ENCODE results near the gene MARK3.
"Not testable (repeated sequence)": the region's sequence is repeated elsewhere in the genome, so short reads cannot be mapped to it uniquely, and the experiment has no call there.

MARK3 gene

DNA sequence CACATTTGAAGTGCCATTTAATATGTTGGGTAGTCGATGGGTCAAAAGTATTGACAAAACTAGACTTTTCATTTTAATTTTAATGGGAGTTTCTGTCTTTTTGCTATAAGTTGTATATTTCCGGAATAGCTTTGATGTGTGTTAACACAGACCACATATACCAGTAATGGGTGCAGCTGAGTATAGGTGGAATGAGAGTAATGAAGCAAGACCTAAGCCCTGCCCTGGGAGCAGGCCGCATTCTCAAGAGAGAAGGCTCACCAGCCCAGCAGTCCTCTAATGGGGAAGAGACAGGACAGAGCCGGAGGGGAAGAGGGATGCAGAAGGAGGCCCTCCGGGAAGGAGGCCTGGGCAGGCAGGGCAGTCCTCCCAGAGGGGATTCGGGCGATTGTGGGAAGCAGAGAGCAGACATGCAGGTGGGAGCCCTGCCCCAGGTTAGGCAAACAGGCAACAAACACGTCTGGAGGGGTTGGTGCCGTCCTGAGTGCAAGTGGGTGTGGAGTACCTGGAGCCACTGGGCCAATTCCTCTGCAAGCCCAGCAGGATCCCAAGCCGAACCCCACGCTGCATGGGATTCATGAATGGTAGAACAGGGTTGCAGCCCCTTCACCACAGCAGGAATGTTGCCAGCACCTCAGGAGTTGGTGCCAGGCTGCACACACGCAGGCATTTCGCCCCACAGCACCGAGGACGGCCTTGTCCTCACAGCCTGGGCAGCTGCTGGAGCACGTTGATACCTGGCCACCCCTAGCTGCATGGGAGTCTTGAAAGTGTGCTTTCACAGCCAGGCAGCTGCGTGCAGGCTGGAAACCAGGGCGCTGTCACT, 129.6 kb downstream of the MARK3 start:
- DNase-seq (ENCODE audit: low spot score) = no peak

DNA sequence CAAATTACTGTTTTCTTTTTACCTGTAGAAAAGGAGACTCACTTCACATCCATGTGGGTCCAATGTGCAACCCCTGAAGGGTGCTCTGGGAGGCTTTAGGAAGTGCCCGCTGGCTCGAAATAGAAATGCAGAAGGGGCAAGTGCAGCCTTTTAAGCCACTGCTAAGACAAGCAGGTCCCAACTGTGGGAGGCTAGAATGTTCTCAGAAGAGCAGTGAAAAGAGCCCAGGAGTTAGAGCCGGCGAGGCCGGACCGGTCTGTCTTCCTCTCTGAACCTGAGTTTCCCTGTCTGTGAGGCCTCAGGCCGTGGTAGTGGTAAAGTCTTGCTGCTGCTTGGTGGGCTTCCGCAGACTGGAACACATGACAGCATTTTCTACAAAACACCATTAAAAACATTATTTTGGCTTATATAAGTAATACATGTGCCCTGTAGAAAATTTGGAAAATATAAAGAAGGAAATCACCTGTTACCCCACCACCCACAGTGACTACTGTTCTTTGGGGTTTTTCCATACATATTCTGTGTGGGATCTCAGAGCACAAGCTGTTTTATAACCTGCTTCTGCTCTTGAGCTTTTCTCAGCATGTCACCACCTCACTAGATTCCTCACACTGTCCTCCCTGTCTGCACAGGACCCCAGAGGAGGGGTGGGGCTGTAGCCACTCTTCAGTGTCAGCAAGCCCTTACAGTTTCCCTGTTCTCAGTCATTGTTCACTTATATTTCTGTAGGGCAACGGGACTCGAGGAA, 131.4 kb downstream of the MARK3 start:
- no peak for DNase-seq (ENCODE audit: low spot score)

DNA sequence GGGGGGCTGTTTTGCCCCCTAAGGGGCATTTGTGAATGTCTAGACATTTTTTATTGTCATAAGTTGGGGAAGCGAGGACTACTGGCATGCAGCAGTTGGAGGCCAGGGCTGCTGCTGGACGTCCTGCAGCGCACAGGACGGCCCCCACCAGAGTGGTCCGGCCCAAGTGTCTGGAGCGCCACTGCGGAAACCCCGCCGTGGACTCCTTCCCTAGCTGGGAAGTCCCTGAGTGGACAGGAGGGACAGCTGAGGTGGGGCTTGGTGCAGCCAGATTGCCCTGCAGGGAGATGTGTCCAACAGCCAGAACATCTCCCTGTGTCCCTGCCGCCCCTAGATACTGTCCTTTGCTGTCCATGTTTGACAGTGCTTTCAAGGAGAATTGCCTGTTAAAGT, 132.0 kb downstream of the MARK3 start:
- no peak for DNase-seq (ENCODE audit: low spot score)

DNA sequence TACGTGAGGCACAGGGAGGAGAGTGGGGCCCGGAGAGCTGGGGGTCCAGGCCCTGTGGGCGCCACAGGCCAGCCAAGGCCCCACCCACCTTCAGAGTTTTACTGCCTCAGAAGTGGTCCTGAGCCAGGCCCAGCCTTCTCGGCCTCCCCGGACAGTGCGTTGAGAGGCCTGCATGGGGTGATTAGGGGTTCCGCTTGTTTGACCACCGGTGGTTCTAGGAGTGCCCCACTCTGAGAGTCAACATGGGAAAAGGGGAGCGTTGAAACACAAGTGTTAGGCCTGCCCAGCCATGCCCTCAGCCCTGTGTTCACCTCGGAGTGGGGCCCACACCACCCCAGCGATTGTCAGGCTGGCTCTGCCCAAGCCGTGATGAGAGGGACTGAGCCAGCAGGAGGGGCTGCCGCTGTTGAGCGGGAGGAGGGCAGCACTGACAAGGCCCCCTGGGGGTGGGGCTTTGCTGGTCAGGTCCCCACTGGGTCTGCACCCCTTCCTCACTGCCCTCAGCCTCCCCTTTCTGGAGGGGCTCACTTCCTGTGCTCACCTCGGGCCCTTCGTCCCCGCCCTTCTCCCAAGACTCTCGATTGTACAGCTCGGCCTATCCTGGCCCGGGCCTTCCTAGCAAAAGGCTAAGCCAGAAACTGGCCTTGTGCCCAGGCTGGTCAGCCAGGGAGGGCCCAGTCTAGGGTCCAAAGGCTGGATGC, 132.7 kb downstream of the MARK3 start:
- no peak for DNase-seq (ENCODE audit: low spot score)

DNA sequence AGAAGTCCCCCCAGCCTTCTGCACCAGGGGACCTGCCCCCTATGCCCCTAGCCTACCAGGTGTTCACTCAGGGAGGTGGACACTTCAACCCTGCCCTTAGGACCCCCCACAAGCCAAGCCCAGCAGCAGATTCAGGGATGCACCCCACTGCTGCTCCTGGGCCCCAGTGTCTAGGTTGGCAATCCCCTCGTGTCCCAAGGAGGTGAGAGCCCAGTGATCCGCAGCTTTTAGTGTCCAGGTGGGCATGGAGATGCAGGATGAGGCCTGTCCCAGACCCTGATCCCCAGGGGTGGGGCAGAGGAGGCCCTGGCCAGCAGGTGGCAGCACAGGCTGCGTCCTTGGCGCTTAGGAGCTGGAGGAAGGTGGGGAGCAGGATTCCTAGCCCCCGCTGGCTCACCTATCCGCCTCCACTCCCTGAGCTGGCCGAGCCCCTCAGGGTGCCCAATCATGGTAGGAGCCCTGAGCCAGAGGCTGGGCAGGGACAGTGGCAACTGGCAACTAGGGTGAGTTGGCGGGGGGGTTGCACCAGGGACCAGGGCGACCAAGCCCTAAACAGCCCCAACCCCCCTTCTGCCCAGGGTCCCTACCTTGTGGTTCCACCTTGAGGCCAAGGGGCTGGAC, 133.3 kb downstream of the MARK3 start:
- peak; percentile 80 for DNase-seq (ENCODE audit: low spot score)

DNA sequence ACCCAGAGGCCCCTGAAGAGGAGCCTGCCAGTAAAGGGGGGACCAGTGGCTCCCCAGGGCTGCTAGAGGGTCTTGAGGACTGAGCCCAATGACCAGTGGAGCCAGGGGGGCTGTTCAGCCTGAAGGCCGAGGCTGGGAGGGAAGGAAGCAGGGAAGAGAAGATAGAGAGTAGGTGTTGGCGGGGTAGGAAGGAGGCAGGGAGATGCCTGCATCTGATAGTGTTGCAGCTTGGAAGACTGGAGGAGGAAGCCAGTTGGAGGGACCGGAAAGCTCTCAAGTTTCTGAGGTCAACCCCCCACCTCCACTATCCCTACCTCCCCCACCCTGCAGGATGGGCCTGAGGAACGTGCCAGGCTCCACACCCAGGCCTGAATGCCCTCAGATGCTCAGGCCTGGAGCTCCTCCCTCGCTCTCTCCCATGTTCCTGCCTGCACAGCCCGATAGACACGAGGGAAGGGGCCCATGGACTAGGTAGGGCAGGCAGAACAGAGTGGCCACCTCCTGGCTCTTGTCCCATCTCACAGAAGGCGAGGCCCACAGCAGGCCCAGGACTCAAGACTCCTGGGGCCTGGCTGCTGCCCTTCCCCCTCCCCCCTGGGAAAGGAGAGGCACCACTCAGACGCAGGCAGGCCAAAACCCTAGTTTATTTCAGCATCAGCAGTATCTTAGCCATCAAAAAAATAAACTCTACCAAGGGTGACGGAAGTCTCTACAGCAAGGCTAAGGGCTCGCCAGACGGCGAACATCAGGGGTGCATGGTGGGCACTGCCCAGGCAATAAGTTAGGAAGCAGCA, 134.0 kb downstream of the MARK3 start:
- no peak for DNase-seq (ENCODE audit: low spot score)

DNA sequence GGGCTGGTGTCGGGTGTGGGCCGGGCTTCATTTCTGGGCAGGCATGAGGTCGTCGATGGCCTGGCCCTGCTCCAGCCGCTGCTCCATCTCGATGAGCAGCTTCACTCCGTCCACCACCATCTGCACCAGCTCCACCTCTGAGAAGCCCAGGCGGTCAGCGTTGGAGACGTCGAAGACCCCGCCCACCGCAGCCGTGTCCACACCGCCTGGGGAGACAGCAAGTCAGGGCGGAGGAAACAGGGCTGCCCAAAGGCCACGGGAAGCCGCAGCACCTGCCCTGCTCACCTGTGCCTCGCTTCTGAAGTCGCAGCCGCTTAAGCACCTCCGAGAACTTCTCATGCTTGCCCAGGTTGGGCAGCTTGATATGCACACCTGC, 134.6 kb downstream of the MARK3 start:
- DNase-seq (ENCODE audit: low spot score) = no peak

DNA sequence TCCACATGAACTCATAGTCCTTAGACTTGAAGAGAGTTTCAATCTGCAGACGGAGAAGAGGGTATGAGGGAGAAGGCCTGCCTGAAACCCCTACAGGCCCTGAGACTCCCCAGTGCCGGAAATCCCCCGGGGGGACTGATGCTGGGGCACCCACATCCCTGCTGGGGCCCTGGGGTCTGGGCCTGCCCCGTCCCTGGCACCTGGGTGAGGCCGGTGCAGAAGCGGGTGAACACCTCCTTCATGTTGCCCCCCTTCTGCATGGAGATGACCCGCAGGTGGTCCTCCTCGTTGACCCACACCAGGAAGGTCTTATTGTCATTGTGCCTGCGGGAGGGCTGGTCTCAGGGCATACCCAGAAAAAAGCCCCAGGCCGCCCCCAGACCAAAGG, 135.0 kb downstream of the MARK3 start:
- DNase-seq (ENCODE audit: low spot score) = no peak

DNA sequence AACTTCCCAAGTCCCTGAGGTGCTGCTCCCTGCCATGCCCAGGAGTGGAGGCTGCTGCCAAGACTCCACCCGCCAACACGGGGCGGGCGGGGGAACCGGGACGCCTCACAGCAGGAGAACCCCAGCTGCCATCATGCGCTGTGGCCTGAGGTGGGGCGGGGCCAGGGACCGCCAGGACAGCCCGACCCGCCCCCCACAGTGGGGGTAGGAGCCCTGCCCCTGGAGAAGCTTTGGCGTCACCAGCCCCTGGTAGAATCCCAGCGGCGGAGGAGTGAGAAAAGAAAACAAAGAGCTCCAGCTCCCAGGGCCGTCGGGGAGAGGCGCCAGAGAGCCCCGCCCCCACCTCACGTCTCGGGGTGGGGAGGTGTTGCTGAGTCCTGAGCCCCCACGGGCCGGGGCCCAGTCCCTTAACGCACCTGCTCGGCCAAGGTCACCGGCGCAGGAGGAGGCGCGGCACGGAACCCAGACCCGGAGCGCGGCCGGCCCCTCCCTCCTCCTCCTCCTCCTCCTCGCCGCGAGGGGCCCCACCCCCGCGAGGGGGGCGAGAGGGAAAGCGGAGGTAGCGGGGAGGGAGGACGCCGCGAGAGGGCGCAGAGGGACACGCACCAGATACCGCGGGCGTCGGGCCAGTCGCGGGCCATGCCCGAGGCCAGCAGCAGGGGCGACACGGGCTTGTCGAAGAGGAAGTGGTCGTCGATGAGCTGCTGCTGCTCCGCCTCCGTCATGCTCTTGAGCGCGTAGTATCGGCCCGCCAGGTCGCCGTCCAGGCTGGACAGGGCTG, 135.6 kb downstream of the MARK3 start:
- DNase-seq (ENCODE audit: low spot score) = no peak

DNA sequence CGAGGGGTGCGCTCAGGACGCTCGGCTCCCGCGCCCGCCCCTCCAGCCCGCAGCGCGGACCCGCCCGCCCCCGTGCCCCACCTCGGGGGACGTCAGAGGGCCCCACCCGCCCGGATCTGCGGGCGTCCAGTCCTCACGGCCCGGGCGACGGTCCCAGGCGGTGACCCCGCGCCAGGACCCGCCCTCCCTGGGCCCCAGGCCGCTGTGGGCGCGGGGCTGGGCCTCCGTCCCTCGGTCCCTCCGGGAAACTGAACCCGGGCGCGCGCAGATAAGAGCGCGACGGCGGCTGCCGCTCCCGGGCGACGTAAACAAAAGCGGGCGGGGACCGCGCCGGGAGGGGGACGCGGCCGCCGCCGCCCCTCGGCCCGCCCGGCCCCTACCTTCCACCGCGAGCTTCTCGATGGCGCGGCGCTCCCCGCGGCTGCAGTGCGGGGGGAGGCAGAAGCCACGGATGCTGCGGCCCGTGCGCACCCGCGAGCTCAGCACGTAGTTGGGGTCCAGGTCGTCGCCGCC, 136.3 kb downstream of the MARK3 start:
- no peak for DNase-seq (ENCODE audit: low spot score)

DNA sequence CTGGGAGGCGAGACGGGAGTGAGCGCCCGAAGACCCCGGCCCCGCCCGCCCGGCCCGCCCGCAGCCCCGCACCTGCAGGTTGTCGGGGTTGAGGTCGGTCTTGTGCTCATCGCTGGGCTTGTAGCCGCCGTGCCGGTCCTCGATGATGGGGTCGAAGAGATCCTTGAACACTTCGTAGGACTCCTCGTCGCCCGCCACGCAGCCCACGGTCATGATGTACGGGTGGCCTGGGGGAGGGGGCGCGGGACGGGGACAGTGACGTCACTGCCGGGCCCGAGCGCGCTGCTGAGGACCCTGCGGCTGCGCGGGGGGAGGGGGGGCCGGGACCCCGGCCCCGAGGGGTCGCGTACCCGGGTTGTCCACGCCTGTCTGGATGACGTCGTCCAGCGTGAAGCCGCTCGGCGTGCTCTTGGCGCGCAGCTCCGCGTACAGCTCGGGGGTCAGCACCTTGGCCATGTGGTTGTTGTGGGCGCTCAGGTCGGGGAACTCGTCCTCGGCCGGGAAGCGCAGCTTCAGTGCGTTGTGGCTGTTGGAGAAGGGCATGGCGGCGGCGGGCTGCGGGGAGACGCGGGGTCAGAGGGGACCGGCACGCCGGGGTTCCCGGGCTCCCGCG, 136.8 kb downstream of the MARK3 start:
- DNase-seq (ENCODE audit: low spot score) = no peak

DNA sequence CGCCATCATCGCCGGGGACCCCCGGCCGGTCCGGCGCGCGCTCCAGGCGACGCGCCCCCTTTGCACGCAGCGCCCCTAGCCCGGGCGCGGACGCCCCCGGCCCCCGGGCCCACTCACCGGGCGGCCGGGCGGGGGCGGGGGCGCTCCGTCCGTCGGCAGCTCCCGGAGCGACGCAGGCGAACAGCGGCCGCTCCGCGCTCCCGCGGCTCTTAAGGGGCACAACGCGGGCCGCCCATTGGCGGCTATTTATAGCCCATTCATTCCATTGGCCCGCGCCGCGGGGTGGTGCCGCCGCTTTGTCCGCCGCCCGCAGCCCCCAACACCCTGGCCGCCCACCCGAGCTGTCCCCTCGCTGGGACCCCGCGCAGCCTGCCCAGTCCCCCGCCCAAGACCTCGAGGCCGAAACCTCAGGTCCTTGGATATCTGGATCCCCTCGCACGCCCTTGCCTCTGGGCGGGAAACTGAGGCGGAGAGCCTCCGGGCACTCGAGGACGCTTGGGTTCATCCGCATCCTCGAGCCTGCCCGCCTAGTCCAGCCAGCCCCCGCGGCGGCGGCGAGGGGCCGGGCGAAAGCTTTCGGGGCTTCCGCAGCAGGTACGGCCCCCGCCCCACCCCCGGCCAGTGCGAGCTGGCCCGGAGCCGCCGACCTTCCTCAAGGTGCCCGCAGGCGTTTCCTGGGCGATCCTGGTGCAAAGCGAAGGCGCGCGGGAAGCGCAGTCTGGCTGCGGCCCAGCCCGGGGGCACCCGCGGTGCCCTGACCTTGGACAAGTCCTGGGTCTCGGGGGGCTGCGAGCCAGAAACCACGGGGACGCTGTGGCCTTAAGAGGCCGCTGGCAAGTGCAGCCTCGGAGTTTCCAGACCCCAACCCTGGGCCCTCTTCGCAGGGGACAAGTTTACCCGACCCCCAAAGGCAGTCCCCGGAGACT, 137.7 kb downstream of the MARK3 start, which contains the start of gene CKB:
Gene CKB (minus strand): TSS at position 182 of the 926 bp plus-strand sequence. CDS start 337 bp downstream, outside the sequence.
- DNase-seq (ENCODE audit: low spot score) = peak; percentile 30

DNA sequence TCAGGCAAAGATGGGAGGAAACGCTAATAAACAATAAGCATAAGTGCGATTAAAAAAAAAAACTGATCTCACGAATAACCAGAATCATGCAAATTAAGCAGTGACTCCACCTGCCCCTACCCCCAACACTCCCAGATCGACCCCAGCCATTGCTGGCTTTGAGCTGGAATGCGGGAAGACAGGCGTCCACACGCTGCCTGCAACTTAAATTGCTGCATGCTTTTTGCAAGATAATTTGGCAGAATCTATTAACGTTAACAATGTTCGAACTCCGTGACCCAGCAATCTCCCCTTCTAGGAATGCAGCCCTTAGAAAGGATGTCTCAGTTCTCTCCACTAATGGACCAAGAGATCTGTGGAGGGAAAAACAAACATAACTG, 138.3 kb downstream of the MARK3 start:
- DNase-seq (ENCODE audit: low spot score) = no peak

DNA sequence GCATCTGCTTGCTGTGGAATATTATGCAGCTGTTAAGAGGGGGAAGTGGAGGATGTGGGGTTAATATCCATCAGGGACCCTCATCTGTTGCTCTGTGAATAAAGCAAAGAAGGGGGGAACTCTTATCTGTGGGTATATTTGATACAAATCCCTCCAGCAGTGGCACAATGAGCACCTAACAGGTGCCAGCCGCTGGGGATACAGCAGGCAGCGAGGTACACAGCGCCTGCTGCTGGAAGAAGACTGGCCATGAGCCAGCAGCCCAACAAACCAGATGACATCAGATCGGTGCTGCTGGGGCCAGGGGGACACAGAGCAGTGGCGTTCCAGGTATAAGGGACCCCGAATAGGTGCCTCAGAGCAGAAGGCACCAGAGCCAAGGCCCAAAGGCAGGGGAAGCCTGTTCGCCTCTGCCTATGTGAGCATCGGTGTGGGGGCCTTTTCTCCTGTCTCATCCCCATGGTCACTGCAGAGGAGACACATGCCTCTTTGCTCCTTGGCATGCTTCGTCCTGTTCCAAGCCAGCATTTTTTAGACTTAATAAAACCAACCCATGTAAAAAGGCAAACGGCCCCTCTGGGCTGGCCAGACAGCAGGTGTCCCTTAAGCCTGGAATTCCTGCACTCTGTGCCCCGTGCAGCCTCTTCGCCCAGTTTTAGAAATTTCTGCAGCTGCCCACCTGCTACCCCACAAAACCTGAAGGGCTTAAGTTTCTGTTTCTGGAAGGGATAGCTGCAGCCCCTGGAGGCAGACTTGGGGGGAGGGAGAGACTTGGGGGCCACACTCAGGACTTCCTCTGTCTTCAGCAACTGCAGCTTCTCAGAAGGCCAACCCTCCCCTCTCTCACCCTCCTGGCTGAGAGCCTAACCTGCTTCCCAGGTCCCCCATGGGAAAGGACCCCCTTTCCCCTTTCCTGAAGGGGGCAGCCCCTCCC, 139.1 kb downstream of the MARK3 start:
- no peak for DNase-seq (ENCODE audit: low spot score)

DNA sequence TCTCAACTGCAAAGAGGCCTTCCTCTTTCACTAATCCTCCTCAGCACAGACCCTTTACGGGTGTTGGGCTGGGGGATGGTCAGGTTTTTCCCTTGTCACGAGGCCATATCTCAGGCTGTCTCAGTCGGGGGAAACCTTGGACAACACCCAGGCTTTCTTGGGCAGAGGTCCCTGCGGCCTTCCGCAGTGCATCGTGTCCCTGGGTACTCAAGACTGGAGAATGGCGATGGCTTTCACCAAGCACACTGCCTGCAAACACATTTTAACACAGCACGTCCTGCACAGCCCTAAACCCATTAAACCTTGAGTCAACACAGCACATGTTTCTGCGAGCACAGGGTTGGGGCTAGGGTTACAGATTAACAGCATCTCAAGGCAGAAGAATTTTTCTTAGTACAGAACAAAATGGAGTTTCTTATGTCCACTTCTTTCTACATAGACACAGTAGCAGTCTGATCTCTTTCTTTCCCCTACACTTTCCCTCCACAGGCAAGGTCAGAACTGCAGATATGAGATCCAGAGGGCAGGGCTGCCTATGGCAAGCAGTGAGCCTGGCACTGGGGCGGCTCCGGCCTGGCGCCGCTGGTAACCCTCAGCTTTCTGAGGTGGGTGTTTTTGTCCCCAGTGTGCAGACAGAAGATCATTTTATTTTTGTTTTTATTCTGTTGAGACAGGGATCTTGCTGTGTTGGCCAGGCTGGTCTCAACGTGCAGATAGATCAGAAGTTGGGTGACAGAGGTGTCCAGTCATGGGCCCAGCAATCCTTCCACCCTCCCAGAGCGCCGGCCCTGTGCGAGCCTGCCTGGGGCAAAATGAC, 140.4 kb downstream of the MARK3 start:
- DNase-seq (ENCODE audit: low spot score) = not testable (repeated sequence)

DNA sequence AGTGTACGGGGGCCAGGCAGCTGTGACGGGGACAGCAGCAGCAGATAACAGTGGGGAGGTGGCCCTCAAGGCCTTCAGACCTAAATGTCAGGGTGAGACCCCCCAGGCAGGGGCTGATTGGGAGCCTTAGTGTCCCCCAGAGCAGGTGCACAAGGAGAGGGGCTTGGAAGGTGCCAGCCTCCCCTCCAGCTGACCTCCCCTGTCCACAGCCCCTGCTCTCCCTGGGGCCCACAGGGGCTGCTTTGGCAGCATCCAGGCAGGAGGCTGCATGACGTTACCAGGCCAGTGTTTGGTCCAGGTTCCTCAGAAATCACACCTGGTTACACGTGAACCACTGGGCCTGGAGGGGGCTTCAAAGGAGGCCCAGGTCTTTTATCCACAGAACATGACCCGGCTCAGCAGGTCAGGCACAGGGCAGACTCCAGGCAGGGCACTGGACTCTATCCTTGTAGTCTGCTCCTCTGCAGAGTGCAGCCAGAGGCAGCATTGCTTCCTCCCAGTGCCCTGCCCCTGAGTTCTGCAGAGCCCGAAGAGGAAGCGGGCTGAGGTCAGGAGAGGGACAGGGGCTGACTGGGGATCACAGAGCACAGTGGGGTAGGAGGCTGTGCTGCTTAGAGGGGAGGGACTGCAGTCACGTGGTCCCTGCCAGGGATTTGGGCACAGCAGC, 141.2 kb downstream of the MARK3 start:
- no peak for DNase-seq (ENCODE audit: low spot score)

DNA sequence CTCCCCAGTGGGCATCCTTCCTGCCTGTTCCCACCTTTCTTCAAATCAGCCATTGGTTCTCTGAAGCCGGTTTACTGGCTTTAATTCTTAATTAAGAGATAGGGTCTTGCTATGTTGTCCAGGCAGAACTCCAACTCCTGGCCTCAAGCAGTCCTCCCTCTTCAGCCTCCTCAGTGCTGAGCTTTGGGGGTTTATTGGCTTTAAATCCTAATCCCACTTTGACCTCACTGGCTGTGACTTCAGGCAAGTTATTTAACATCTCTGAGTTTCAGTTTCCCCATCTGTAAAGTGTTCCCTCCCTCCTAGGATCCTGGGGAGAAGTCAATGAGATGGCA, 141.7 kb downstream of the MARK3 start:
- DNase-seq (ENCODE audit: low spot score) = no peak
